ENCODE measurements around the gene EMP3.
A peak's percentile ranks its signal among the peaks of the same experiment; 100 is the strongest.

EMP3 gene

GRCh38 chr19:48318286-48318987 lies 6.9 kb upstream of the EMP3 start:
- DNase-seq, result no peak

DNA sequence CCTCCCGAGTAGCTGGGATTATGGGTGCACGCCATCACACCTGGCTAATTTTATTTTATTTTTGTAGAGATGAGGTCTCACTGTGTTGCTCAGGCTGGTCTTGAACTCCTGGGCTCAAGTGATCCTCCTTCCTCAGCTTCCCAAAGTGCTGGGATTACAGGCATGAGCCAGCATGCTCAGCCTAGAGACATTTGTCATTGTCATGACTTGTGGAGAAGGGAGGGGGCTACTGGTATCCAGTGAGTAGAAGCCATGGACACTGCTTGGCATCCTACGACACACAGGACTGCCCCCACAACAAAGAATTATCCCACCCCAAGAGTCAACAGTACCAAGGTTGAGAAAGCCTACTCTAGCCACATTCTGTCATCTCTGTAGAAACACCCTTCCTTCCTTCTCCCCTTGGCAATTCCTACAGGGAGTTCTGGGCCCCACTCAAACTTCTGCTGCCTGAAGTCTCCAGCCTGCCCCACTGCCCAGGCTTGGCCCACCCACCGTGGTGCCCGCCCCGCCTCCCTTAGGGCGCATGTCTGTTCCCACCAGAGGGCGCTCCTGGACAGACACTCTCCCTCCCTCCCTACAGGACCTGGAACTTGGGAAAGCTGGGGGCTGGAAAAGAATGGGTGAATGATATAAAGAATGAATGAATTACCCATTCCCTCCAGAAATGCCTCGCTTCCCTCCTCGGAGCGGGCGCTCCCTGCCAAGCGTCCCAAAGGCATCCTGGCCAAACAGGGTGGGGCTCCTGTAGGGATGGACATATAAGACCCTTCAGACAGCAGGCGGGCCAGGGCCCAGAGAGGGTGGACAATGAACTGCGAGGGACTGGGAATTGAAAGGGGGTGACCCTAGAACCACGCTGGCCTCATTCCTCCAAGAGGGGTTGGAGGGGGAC lies 5.5 kb upstream of the EMP3 start:
- no peak for DNase-seq

DNA sequence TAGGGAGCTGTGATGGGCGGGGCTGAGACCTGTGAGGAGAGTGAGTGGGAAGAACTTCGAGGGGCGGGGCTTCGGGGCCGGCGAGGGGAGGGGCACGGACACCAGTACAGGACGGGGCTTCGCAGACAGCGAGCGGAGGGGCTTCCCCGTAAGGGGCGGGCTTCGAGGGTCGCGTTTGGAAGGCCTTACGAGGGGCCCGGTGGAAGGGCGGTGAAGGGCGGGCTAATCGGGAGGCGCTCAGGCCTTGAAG lies 4.1 kb upstream of the EMP3 start:
- peak; percentile 88 for DNase-seq

DNA sequence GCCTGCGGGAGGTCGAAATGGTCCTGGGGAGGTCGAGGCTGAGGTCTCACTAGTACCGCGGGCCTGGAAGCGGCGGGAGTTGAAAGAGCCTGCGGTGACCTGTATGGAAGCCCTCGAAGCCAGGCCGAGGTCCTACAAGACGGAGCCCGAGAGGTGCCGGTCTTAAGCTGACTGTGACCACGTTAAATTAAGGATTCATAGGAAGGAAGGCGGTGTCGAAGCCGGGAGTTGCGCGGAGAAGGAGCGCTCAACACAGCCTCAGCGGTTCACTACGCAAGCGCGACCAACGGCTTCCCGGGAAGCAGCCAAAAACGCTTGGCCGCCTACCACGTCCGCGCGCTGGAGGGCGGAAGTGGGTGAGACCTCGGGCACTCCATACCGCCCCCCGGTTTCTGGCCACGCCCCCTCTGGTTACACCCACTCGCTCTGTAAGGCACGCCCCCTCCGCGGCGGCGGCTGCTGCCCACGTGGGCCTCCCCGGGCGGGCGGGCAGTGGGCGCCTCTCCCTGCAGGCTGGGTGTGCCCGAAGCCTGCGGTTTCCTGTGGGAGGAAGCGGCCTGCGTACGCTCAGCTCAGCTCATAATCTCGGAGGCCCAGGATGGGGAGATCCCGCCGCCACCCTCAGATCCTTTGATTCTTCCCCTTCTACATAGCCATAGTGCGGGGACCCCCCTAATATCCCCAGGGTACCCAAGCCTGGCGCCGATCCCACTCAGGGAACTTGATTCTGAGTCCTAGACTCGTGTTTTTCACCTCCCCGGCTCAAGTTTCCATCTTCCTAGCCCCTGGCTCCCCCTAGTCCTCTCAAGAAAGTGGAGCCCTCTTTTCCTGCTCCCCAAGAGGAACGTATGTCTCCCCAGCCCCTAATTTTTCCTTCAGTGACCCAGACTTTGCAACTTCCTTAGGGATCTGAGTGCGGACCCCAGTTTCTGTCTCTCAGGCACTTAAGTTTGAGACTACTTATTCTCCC lies 3.4 kb upstream of the EMP3 start:
- DNase-seq, result peak; percentile 96

DNA sequence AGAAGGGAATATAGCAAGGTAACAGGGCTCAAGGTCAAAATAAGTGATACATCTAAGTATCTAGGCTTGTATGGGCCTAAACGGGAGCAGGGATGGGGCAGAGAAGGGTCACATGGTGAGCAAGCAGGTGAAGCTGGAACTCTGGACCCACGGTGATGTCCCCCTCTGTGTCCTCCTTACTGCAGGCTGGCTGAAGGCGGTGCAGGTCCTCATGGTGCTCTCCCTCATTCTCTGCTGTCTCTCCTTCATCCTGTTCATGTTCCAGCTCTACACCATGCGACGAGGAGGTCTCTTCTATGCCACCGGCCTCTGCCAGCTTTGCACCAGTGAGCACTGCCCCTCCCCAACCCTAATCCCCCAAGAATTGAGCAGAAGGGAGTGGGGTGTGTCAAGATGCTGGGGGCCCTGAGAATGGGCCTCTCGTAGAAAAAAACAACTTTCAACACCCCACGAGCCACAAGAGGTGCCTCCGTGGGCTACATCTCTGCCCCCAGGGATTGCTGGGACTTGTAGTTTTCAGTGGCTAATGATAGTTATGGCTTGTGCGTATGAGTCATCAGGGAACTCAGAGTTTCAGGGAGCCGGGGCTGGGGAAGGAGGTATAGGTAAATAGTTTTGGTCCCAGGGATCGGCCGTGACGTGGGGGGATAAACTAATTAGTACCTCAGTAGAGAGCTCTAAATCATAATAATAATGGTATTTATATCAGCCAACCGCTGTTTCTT lies 4.0 kb downstream of the EMP3 start:
- peak; percentile 37 for DNase-seq

- peak; percentile 92 for DNase-seq
Measured at GRCh38 chr19:48330012-48330681, 4.8 kb downstream of the EMP3 start.

GRCh38 chr19:48332351-48332661 lies 7.0 kb downstream of the EMP3 start:
- DNase-seq, result no peak

DNA sequence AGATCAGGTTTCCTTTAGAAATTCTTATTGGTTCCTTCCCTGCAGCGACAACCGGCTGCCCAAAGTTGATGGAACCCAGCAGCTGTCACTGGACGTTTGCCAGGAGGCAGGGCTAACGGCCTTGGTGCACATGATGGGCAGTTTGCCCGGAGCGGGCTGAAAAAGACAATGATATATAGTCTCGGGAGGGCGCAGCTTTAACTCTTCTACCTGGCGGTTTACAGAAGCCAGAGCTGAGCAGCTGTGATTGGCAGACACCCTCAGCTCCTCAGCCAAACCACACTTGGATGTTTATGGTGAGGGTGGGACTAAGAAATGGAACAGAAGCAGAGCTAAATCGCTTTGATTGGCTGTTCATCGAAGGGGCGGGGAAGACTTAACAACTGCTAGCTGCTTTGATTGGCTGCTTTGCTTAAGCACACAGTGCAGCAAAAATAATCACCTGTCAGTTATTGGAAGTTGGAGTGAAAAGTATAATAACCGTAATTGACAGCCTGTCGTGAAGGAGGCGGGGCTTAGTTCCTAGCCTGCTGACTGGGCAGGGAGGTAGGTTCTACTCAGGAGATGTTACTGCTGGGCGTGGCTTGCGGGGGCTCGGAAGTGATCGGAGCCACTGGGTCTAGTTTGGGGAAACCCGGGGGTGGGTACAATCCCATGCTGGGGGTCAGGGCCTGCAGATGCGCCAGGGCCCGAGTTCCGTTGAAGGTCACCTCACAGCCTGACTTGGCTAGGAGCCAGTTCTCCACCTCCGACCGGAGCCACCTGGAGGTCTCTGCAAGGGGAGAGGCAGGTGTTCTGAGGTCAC lies 7.5 kb downstream of the EMP3 start:
- DNase-seq, result peak; percentile 98

GRCh38 chr19:48333467-48334384 lies 8.4 kb downstream of the EMP3 start:
- peak; percentile 87 for DNase-seq

GRCh38 chr19:48338253-48338755 lies 13.0 kb downstream of the EMP3 start:
- no peak for DNase-seq

GRCh38 chr19:48338802-48339503 lies 13.6 kb downstream of the EMP3 start:
- DNase-seq, result no peak

- DNase-seq, result no peak
Measured at GRCh38 chr19:48340995-48341394, 15.6 kb downstream of the EMP3 start.

- DNase-seq, result no peak
Measured at GRCh38 chr19:48341515-48342413, 16.4 kb downstream of the EMP3 start.

DNA sequence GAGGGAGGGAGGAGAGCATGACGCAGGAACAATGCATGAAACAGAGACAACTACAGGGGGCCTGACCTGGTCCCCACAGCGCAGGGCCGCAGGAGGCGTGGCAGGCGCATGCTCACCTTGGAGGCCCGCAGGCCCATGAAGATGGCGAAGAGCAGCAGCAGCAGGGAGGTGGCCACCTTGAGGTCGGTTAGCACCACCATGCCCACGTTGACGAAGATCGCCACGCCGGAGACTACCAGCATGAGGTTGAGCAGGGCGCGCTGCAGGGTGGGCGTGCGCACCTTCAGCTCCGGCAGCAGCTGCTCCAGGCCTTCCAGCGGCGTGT lies 17.0 kb downstream of the EMP3 start:
- no peak for DNase-seq

GRCh38 chr19:48342841-48343540 lies 17.6 kb downstream of the EMP3 start:
- no peak for DNase-seq

DNA sequence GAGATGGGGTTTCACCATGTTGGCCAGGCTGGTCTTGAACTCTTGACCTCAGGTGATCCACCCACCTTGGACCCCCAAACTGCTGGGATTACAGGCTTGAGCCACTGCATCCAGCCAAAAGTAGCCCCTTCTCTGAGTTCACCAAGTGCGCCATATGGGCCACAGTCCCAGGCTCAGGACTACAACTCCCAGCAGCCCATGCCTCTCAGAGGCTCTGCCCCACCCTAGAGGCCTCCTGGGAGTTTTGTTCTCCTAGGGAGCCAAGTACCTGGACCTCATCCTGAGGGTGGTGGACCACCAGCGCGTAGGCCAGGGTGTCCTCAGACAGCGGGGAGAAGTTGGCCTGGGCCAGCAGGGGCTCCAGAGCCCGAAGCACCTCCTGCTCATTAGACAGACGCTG lies 19.5 kb downstream of the EMP3 start:
- DNase-seq, result no peak

DNA sequence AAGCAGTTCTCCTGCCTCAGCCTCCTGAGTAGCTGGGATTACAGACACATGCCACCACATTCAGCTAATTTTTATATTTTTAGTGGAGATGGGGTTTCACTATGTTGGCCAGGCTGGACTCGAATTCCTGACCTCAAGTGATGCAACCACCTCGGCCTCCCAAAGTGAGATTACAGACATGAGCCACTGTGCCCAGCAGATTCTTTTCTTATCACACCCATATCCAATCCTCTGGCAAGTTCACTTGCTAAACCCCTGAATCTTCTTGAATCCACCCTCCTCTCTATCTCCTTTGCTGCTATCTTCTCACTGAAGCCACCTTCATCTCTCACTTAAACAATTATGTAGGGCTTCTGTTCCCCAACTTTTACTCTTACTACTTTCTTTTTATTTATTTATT lies 20.8 kb downstream of the EMP3 start:
- no peak for DNase-seq

DNA sequence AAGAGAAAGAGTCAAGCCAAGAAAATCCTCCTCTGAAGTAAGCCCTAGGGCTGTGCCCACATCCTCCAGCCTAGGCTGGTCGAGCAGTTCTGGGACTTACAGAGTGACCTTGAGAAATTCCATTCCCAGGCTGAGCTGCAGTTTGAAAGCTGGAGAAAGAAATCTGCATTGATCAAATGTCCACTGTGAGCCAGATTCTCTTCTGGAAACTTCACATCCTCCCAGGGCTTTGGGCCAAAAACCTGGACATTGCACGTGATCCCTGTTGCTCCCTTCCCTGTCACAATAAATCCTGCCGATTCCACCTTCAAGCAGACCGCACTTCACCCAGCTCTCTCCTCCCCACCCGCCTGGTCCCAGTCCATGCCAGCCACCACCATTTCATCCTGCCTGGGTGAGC lies 22.7 kb downstream of the EMP3 start:
- DNase-seq, result no peak
